Hepatocyte (in vitro differentiated cells): ENCODE measurements around the gene GPC5. TPM values are rescaled to one million over a fixed set of nuclear protein-coding genes. Genes with fewer than 3 reads are reported as not detected.

Experiments
- DNase-seq: peaks from one replicate; pipeline ENCODE4 v3.0.0-alpha.2; 2016; ENCODE audit warnings: low spot score
- H2AFZ ChIP-seq: fragments of 200-600 bp; sonication (generic); 2 replicates; pipeline ENCODE4 v1.6.0; 2016; ENCODE audit warnings: antibody characterized with exemption, mild to moderate bottlenecking
- H3K27ac ChIP-seq: fragments of 200-600 bp; sonication (generic); 2 replicates; pipeline ENCODE4 v1.5.1; 2016; ENCODE audit warnings: mild to moderate bottlenecking
- H3K27me3 ChIP-seq: fragments of 200-600 bp; sonication (generic); 2 replicates; pipeline ENCODE4 v1.6.1; 2016
- H3K36me3 ChIP-seq: fragments of 200-600 bp; sonication (generic); replicated peaks from 2 replicates; pipeline ENCODE4 v1.5.1; 2016; ENCODE audit warnings: low read depth; ENCODE audit not compliant: insufficient read depth
- H3K4me1 ChIP-seq: fragments of 200-600 bp; sonication (generic); 2 replicates; pipeline ENCODE4 v1.5.1; 2016; ENCODE audit warnings: mild to moderate bottlenecking, moderate library complexity; ENCODE audit not compliant: insufficient read depth
- H3K4me2 ChIP-seq: fragments of 200-600 bp; sonication (generic); 2 replicates; pipeline ENCODE4 v1.6.0; 2016
- H3K4me3 ChIP-seq: fragments of 200-600 bp; sonication (generic); 2 replicates; pipeline ENCODE4 v1.5.1; 2016; ENCODE audit warnings: mild to moderate bottlenecking
- H3K79me2 ChIP-seq: fragments of 200-600 bp; sonication (generic); 2 replicates; pipeline ENCODE4 v1.6.0; 2017; ENCODE audit warnings: mild to moderate bottlenecking
- H3K9me2 ChIP-seq: fragments of 200-600 bp; sonication (generic); replicated peaks from 2 replicates; pipeline ENCODE4 v1.6.0; 2017; ENCODE audit warnings: mild to moderate bottlenecking; ENCODE audit not compliant: insufficient read depth
- H3K9me3 ChIP-seq: fragments of 200-600 bp; sonication (generic); 2 replicates; pipeline ENCODE4 v1.5.1; 2016; ENCODE audit warnings: low read depth, mild to moderate bottlenecking
- H4K20me1 ChIP-seq: fragments of 200-600 bp; sonication (generic); 2 replicates; pipeline ENCODE4 v1.6.0; 2016; ENCODE audit warnings: mild to moderate bottlenecking; ENCODE audit not compliant: insufficient read depth, poor library complexity, severe bottlenecking
- EZH2 ChIP-seq: fragments of 200-600 bp; sonication (generic); IDR thresholded peaks from 2 replicates; pipeline ENCODE4 v1.6.1; 2016; ENCODE audit warnings: antibody characterized with exemption, mild to moderate bottlenecking, borderline replicate concordance
- EZH2phosphoT487 ChIP-seq: fragments of 200-600 bp; sonication (generic); IDR thresholded peaks from one replicate; pipeline ENCODE4 v1.6.1; 2018; ENCODE audit warnings: antibody characterized with exemption, mild to moderate bottlenecking, low read depth, moderate library complexity; ENCODE audit not compliant: unreplicated experiment, severe bottlenecking
- WGBS: methylation state at CpG from one replicate; pipeline ENCODE4 v1.1.6; 2016; ENCODE audit warnings: low lambda C conversion rate; ENCODE audit errors: missing lambda C conversion rate; 5-methylcytosine and 5-hydroxymethylcytosine counted together
- polyA plus RNA-seq: library from polyadenylated mRNA; unstranded; fragments of >200 nt; fragmentation: Nextera tagmentation; extraction: Ambion mirVana; gene quantifications from 2 replicates; pipeline ENCODE4 v1.2.1, GENCODE V29; 2016
- total RNA-seq: library from RNA; depleted of rRNA; stranded (reverse); fragments of >200 nt; gene quantifications from 2 replicates; pipeline ENCODE4 v1.2.3, GENCODE V29; 2014
- TF ChIP-seq, protein P1 (sequence below): fragments of 200-600 bp; sonication (generic); IDR thresholded peaks from 2 replicates; pipeline ENCODE4 v1.5.1; 2016; ENCODE audit warnings: antibody characterized with exemption, mild to moderate bottlenecking; ENCODE audit not compliant: poor library complexity

The GPC5 gene
- total and polyA plus RNA-seq, 2 experiments from 2014 or later = 3.9 to 5.4 TPM

DNA sequence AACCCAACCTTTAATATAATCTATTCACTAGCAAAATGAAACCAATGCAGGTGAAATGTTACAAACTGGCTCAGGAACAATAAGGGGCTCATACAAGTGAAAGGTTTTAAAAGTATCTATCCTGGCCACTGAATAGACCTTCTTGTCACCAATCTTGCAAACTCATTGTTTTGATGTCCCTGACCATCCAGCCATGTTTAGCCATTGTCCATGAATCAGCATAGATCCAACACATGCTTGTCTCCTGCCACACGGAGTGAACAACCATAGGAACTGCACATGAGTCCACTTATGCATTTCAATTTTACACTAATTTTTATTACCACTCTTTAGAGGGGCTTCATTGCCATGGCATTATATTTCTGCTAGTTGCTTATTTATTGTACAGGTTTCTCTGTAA, 331.4 kb downstream of the GPC5 start:
- Histone ChIP-seq H3K4me1 (no peaks in the 10 kb centered on the region), H2AFZ (no peak overlapping the region), H3K79me2 (no peaks in the 10 kb centered on the region), H3K4me3 (no peak overlapping the region), H3K27ac (no peak overlapping the region), H3K4me2 (no peak overlapping the region), H3K27me3 (no peaks in the 10 kb centered on the region), H3K36me3 (no peaks in the 10 kb centered on the region), H3K9me2 (no peaks in the 10 kb centered on the region), H4K20me1 (no peaks in the 10 kb centered on the region), H3K9me3 (no peaks in the 10 kb centered on the region)
- WGBS = 80% methylated on average over 1 of the region's 1 CpG
- DNase-seq = no peak
- TF ChIP-seq EZH2phosphoT487 = no peak
- no peak for TF ChIP-seq EZH2
- TF ChIP-seq, protein P1, sequence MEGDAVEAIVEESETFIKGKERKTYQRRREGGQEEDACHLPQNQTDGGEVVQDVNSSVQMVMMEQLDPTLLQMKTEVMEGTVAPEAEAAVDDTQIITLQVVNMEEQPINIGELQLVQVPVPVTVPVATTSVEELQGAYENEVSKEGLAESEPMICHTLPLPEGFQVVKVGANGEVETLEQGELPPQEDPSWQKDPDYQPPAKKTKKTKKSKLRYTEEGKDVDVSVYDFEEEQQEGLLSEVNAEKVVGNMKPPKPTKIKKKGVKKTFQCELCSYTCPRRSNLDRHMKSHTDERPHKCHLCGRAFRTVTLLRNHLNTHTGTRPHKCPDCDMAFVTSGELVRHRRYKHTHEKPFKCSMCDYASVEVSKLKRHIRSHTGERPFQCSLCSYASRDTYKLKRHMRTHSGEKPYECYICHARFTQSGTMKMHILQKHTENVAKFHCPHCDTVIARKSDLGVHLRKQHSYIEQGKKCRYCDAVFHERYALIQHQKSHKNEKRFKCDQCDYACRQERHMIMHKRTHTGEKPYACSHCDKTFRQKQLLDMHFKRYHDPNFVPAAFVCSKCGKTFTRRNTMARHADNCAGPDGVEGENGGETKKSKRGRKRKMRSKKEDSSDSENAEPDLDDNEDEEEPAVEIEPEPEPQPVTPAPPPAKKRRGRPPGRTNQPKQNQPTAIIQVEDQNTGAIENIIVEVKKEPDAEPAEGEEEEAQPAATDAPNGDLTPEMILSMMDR = no peak

DNA sequence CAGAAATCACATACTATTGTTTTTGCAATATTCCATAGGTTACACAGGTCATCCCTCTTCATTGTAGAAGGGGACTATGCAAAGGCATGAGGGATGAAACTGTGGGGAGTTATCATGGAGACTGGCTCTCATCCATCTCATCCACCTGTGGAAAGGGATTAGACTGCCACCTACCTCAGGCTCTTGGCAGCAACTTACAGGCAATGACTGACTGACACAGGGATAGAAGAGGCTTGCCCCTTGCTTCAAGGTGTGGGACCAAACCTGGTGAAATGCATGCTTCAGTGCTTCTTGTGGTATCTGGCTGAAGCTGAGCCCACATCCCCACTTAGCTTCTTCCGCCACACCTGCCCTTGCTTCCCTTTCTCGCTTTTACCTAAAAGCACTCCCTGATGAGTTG, 341.3 kb downstream of the GPC5 start:
- WGBS = 91% methylated on average over 2 of the region's 2 CpGs
- H3K9me2 ChIP-seq = no peaks in the 10 kb centered on the region
- no peaks in the 10 kb centered on the region for H3K36me3 ChIP-seq
- H3K79me2 ChIP-seq = no peaks in the 10 kb centered on the region
- H3K27ac ChIP-seq = no peak overlapping the region
- no peaks in the 10 kb centered on the region for H3K9me3 ChIP-seq
- no peaks in the 10 kb centered on the region for H3K4me1 ChIP-seq
- DNase-seq = no peak
- no peak overlapping the region for H3K4me2 ChIP-seq
- no peak overlapping the region for H3K4me3 ChIP-seq
- H4K20me1 ChIP-seq = no peaks in the 10 kb centered on the region
- H2AFZ ChIP-seq = no peak overlapping the region
- no peaks in the 10 kb centered on the region for H3K27me3 ChIP-seq
- TF ChIP-seq EZH2phosphoT487 = no peak
- no peak for TF ChIP-seq EZH2
- TF ChIP-seq, protein P1 = no peak

DNA sequence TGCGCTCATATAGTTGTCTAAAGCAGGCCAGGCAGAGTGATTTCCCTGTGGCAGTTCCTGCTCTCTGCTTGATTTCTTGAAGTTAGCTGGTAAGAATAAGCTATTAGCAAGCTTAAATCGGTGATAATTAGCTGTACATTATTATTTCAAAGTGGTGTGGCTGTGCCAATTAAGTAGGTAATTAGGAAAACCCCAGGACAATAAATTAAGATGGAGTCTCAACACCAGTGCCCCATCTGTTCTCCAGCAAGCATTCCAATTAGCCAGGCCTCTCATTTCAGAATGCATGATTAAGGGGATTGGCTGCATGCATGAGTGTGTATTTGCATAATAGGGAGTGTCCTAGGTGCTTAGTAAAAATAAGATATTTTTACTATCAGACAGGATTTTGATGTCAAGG, 342.3 kb downstream of the GPC5 start:
- TF ChIP-seq, protein P1 = no peak
- TF ChIP-seq EZH2 (no peak), EZH2phosphoT487 (no peak)
- 83% methylated on average over 2 of the region's 2 CpGs for WGBS
- H3K79me2 ChIP-seq = no peaks in the 10 kb centered on the region

DNA sequence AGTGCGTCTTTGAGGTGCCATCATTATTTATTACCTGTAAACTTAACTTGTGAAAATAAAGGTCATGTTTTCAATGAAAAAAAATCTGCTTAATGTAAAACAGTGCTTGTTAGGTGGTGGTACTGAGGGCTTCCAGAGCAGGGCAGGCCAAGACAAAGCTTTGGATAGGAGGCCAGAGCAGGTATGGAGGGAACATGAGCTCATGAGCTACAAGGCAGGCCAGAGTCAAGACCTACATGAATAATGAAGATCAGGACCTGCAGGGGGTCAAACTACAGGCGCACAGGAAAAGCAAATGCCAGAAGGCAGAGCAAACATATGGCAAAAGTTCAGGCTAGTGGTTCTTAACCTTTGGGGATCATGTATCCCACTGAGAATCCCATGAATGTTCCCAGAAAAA, 343.5 kb downstream of the GPC5 start:
- H3K36me3 ChIP-seq = no peaks in the 10 kb centered on the region
- 75% methylated on average over 2 of the region's 2 CpGs for WGBS
- H3K27ac ChIP-seq = no peak overlapping the region
- H3K4me2 ChIP-seq = no peak overlapping the region
- no peaks in the 10 kb centered on the region for H3K27me3 ChIP-seq
- no peaks in the 10 kb centered on the region for H3K9me3 ChIP-seq
- H3K4me1 ChIP-seq = no peaks in the 10 kb centered on the region
- TF ChIP-seq, protein P1 = no peak
- TF ChIP-seq EZH2phosphoT487 (no peak), EZH2 (no peak)
- no peak overlapping the region for H3K4me3 ChIP-seq
- DNase-seq = no peak
- H4K20me1 ChIP-seq = no peaks in the 10 kb centered on the region
- no peaks in the 10 kb centered on the region for H3K79me2 ChIP-seq
- H2AFZ ChIP-seq = no peak overlapping the region
- H3K9me2 ChIP-seq = no peaks in the 10 kb centered on the region

More for the DNA sequence above, 342.3 kb downstream of the GPC5 start:
- no peak overlapping the region for H3K4me3 ChIP-seq
- H3K9me2 ChIP-seq = no peaks in the 10 kb centered on the region
- no peak overlapping the region for H3K4me2 ChIP-seq
- H3K27ac ChIP-seq = no peak overlapping the region
- no peaks in the 10 kb centered on the region for H4K20me1 ChIP-seq
- no peak for DNase-seq
- H3K9me3 ChIP-seq = no peaks in the 10 kb centered on the region
- no peaks in the 10 kb centered on the region for H3K36me3 ChIP-seq
- H3K4me1 ChIP-seq = no peaks in the 10 kb centered on the region
- no peaks in the 10 kb centered on the region for H3K27me3 ChIP-seq
- H2AFZ ChIP-seq = no peak overlapping the region
